ENCODE data around the gene BCAR3. TPM values are rescaled to one million over a fixed set of nuclear protein-coding genes. Genes with fewer than 3 reads are reported as not detected.

Gene BCAR3
- total RNA-seq, 1 donor from 2014 or later = 22.8 TPM

- Histone ChIP-seq H3K9me3 (no peaks in the 10 kb centered on the region), H3K27me3 (no peaks in the 10 kb centered on the region), H3K4me1 (peaks cover 14% of the 10 kb centered on the region), H3K4me3 (no peak overlapping the region), H3K36me3 (no peaks in the 10 kb centered on the region), H3K27ac (no peak overlapping the region)
- intact Hi-C loops (cut with DNase I) = no loop called here
- no peak for TF ChIP-seq CTCF (IDR thresholded peaks at IDR 0.05)
- no peak for TF ChIP-seq POLR2A (IDR thresholded peaks at IDR 0.05)
- TF ChIP-seq POLR2AphosphoS5 (IDR thresholded peaks at IDR 0.05; ENCODE audit: insufficient read depth in 1 of 2, low read depth in 1 of 2) = no peak
- DNase-seq (ENCODE audit: extremely low spot score in 2 of 2) = no peak
These were observed 26.3 kb upstream of the BCAR3 start for GRCh38 chr1:93707956-93708355.

GRCh38 chr1:93705892-93706500, 24.4 kb upstream of the BCAR3 start:
- H3K9me3 ChIP-seq = no peaks in the 10 kb centered on the region
- no peaks in the 10 kb centered on the region for H3K27me3 ChIP-seq
- no peak overlapping the region for H3K27ac ChIP-seq
- intact Hi-C loops (cut with DNase I) = no loop called here
- no peak for TF ChIP-seq POLR2AphosphoS5 (IDR thresholded peaks at IDR 0.05; ENCODE audit: insufficient read depth in 1 of 2, low read depth in 1 of 2)
- no peak for TF ChIP-seq POLR2A (IDR thresholded peaks at IDR 0.05)
- TF ChIP-seq CTCF (IDR thresholded peaks at IDR 0.05) = no peak
- H3K4me1 ChIP-seq = peaks cover 33% of the 10 kb centered on the region
- no peak for DNase-seq (ENCODE audit: extremely low spot score in 2 of 2)
- no peaks in the 10 kb centered on the region for H3K36me3 ChIP-seq
- no peak overlapping the region for H3K4me3 ChIP-seq

DNA sequence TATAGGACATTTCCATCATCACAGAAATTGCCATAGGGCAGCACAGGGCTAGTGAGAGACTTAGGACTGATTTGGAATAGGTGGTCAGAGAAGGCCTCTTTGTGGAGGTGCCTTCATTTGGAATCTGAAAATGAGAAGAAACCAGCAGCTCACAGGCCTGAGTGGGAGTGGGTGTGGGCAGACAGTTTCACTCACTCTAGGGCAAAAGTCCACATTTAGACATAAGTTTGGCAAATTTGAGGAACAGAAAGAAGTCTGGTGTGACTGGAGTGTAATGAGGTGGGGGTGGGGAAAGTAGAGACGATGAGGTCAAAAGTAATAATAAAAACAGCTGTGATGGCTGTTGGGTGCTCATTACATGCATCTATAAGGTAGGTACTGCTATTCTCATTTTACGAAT, 22.4 kb upstream of the BCAR3 start:
- DNase-seq (ENCODE audit: extremely low spot score in 2 of 2) = no peak
- TF ChIP-seq CTCF (IDR thresholded peaks at IDR 0.05) = no peak
- TF ChIP-seq POLR2AphosphoS5 (IDR thresholded peaks at IDR 0.05; ENCODE audit: insufficient read depth in 1 of 2, low read depth in 1 of 2) = no peak
- TF ChIP-seq POLR2A (IDR thresholded peaks at IDR 0.05) = no peak
- Histone ChIP-seq H3K36me3 (no peaks in the 10 kb centered on the region), H3K4me1 (peaks cover 30% of the 10 kb centered on the region), H3K27ac (no peak overlapping the region), H3K4me3 (no peak overlapping the region), H3K27me3 (no peaks in the 10 kb centered on the region), H3K9me3 (no peaks in the 10 kb centered on the region)
- intact Hi-C loops (cut with DNase I) = loop anchor here (5.0 kb wide), 1 partner anchor 38 kb away; no protein-coding TSS in a partner anchor

GRCh38 chr1:93703643-93704042, 22.0 kb upstream of the BCAR3 start:
- peaks cover 26% of the 10 kb centered on the region for H3K4me1 ChIP-seq
- no peak for DNase-seq (ENCODE audit: extremely low spot score in 2 of 2)
- no peaks in the 10 kb centered on the region for H3K9me3 ChIP-seq
- H3K27ac ChIP-seq = no peak overlapping the region
- intact Hi-C loops (cut with DNase I) = loop anchor here (5.0 kb wide), 1 partner anchor 39 kb away; no protein-coding TSS in a partner anchor
- H3K36me3 ChIP-seq = no peaks in the 10 kb centered on the region
- no peak overlapping the region for H3K4me3 ChIP-seq
- TF ChIP-seq POLR2A (IDR thresholded peaks at IDR 0.05) (no peak), CTCF (IDR thresholded peaks at IDR 0.05) (no peak), POLR2AphosphoS5 (IDR thresholded peaks at IDR 0.05; ENCODE audit: insufficient read depth in 1 of 2, low read depth in 1 of 2) (no peak)
- no peaks in the 10 kb centered on the region for H3K27me3 ChIP-seq

DNA sequence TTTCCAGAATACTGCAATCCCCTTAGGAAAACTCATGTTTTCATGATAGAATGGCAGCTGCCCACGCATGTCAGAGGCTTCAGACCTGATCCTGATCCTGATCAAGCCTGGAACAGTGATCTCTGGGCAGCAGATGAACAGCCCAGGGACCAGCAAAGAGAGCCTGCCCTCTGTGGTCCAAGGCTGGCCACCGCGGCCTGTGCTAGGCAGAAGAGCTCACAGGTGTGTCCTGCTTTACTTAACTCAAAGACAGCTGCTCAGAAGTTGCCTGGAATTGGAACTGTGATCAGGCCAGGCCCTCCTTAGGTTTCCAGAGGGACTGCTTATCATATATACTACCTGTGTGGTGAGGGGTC, 21.2 kb upstream of the BCAR3 start:
- intact Hi-C loops (cut with DNase I) = loop anchor here (5.0 kb wide), 1 partner anchor 39 kb away; no protein-coding TSS in a partner anchor
- H3K9me3 ChIP-seq = no peaks in the 10 kb centered on the region
- TF ChIP-seq POLR2AphosphoS5 (IDR thresholded peaks at IDR 0.05; ENCODE audit: insufficient read depth in 1 of 2, low read depth in 1 of 2) (no peak), POLR2A (IDR thresholded peaks at IDR 0.05) (no peak), CTCF (IDR thresholded peaks at IDR 0.05) (no peak)
- no peak for DNase-seq (ENCODE audit: extremely low spot score in 2 of 2)
- no peak overlapping the region for H3K27ac ChIP-seq
- H3K27me3 ChIP-seq = no peaks in the 10 kb centered on the region
- peaks cover 24% of the 10 kb centered on the region for H3K4me1 ChIP-seq
- H3K36me3 ChIP-seq = no peaks in the 10 kb centered on the region
- no peak overlapping the region for H3K4me3 ChIP-seq

Measured in vagina (tissue), 2 donors.